Kidney epithelial cell (primary cell): Measurements from ENCODE around the gene STX18. TPM values are rescaled to one million over a fixed set of nuclear protein-coding genes. Genes with fewer than 3 reads are reported as not detected.
"Not testable (repeated sequence)": the region's sequence is repeated elsewhere in the genome, so short reads cannot be mapped to it uniquely, and the experiment has no call there.

ENCODE experiments used
- DNase-seq: peaks from one replicate; pipeline ENCODE4 v3.0.0-alpha.2; 2010; ENCODE audit warnings: low read depth
- H3K27me3 ChIP-seq: 2 replicates; pipeline ENCODE4 v1.6.0; 2011; ENCODE audit warnings: low read length; ENCODE audit not compliant: control insufficient read depth, insufficient read depth
- H3K36me3 ChIP-seq: 2 replicates; pipeline ENCODE4 v1.5.1; 2011; ENCODE audit warnings: low read length; ENCODE audit not compliant: control insufficient read depth, insufficient read depth
- H3K4me3 ChIP-seq: 2 replicates; pipeline ENCODE4 v1.5.1; 2011; ENCODE audit warnings: low read depth, mild to moderate bottlenecking, control low read depth, low read length
- total RNA-seq: library from RNA; depleted of rRNA; stranded (reverse); fragments of >200 nt; gene quantifications from 2 replicates; pipeline ENCODE4 v1.2.3, GENCODE V29; 2015
- TF ChIP-seq, protein P1 (sequence below): IDR thresholded peaks from 2 replicates; pipeline ENCODE4 v1.5.1; 2011; ENCODE audit warnings: mild to moderate bottlenecking, moderate library complexity, low read length, control low read depth, inconsistent platforms; ENCODE audit not compliant: insufficient read depth, poor library complexity, severe bottlenecking

Gene STX18
- total RNA-seq, 1 donor from 2014 or later = 39.7 TPM

DNA sequence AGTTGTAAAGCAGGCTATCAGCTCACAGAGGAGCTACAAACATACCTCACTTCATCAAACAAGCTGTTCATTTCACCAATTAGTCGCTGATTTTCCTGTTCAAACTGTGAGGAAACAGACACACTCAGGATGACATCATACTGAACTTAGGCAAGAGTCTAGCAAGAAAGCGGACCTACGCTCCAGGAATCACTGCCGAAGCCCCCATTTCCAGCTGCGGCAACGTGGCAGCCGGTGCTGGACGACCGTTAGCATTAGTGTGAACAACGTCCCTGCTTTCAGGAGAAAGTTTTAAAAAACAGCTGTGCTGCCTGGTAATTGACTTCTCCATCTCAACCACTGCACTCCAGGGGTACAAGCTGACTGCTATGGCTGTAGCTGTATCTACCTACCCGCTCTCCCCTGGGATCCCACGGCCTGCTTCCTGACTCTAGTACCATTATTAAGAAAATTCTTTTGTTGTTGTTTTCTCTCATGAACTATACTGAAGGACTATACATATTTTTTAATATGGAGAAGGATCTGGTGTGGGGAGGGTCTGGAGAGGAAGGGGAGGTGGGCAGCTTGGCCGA is 116.6 kb downstream of the STX18 start:
- H3K4me3 ChIP-seq = no peak overlapping the region
- no peak for DNase-seq
- TF ChIP-seq, protein P1, sequence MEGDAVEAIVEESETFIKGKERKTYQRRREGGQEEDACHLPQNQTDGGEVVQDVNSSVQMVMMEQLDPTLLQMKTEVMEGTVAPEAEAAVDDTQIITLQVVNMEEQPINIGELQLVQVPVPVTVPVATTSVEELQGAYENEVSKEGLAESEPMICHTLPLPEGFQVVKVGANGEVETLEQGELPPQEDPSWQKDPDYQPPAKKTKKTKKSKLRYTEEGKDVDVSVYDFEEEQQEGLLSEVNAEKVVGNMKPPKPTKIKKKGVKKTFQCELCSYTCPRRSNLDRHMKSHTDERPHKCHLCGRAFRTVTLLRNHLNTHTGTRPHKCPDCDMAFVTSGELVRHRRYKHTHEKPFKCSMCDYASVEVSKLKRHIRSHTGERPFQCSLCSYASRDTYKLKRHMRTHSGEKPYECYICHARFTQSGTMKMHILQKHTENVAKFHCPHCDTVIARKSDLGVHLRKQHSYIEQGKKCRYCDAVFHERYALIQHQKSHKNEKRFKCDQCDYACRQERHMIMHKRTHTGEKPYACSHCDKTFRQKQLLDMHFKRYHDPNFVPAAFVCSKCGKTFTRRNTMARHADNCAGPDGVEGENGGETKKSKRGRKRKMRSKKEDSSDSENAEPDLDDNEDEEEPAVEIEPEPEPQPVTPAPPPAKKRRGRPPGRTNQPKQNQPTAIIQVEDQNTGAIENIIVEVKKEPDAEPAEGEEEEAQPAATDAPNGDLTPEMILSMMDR = no peak
- H3K36me3 ChIP-seq = peaks cover 1% of the 10 kb centered on the region
- no peaks in the 10 kb centered on the region for H3K27me3 ChIP-seq

DNA sequence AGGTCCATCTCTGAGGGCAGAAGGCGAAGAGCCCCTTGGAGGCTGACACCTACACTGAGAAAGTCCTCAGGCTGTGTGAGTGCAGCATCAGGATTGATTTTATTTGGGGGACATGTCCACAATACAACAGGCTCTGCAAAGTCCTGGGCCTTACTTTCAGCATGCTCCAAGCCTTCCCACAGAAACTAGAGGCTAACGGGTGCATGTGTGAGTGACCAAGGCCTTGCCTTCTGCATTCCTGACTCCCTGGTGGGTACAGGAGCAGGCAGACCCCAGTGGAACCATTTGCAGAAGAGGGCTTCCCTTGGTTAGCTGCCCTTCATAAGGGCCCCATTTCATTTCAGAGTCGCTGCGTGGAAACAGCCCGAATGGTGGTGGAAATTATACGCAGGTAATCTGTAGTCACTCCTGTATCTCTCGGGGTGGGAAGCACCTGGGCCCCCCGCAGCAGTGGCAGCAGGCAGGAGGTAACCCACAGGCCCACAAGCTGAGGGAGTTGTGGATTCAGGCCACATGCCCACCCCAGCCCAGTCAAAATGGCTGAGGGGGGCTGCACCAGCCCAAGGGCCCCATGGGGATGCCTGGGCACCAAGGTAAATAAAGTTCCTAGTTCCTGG is 117.2 kb downstream of the STX18 start:
- H3K4me3 ChIP-seq = no peak overlapping the region
- H3K27me3 ChIP-seq = no peaks in the 10 kb centered on the region
- no peak for DNase-seq
- H3K36me3 ChIP-seq = peaks cover 2% of the 10 kb centered on the region
- TF ChIP-seq, protein P1 = no peak

DNA sequence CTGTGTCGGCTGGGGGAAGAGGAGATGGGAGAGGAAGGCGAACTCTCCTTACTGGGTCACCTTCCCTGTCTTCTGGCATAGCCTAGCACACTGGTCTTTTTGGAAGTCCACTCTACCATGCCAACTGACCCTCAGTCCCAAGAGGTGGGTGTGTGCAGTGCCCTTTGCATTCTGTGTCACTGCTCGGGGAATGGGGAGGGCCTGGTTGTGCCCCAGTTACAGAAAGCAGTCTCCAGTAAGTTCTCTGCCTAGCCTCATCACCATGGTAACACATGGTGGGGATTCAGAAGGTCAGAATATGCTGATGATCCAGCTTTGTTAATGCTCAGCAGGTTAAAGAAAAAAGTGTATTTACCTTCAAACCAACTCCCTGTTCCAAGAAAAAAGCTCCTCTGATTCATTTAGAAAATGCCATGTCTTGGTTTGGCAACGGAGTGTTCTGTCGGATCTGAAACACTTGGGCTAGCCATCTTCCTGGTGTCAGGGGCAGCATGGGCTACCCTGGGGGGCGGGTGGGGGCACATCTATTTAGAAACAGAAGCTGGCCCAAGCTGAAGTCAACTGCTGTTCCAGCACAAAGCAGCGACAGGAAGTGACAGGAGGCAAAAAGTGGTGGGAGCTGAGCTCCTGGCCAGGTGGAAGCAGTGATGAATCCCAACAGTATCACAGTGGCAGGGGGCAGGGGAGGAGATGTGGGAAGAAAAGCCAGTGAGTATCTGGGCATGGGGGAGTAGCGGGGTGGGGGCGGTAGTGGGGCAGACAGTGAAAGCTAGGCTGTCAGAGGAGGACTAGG is 117.9 kb downstream of the STX18 start:
- H3K36me3 ChIP-seq = peaks cover 2% of the 10 kb centered on the region
- no peaks in the 10 kb centered on the region for H3K27me3 ChIP-seq
- H3K4me3 ChIP-seq = no peak overlapping the region
- TF ChIP-seq, protein P1 = no peak
- DNase-seq = no peak

DNA sequence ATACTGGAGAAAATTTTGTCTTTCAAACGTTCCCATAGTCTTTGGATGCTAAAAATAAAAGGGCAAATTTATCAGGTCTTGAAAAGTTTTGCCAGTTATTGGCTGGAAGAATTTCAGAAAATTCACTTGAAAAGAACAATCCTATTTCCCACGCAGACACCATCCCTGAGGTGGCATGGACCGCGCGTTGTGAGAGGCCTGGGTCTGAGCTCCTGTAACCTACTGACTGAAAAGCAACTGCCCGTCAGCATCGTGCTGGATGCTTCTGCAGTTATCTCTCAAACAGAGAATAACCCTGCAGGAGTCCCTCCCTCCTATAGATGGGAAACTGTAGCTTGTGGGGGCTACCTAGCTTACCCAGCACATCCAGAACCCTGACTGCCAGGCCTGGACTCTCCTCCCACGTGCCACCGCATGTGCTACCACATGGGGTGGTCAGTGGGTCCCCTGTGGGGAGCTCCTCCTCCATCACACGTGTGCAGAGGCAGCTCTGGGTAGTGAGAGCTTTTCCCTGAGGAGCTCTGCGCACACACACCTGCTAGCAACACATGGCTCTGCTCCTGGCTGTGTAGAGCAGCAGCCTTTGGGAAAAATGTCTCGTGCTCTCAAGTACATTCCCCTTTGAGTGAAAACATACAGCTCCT is 118.9 kb downstream of the STX18 start:
- Histone ChIP-seq H3K4me3 (no peak overlapping the region), H3K27me3 (no peaks in the 10 kb centered on the region), H3K36me3 (peaks cover 2% of the 10 kb centered on the region)
- TF ChIP-seq, protein P1 = no peak
- DNase-seq = no peak

DNA sequence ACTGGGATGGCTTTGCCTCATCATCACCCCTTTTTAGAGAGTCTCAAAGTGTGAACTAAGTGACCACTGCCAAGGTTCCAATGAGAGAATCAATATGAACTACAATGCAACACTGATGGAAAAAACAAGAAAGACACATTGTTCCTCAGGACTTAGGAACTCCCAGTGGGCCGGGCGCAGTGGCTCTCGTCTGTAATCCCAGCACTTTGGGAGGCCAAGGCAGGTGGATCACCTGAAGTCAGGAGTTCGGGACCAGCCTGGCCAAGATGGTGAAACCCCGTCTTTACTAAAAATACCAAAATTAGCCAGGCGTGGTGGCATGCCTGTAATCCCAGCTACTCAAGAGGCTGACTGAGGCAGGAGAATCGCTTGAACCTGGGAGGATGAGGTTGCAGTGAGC is 119.7 kb downstream of the STX18 start:
- not testable (repeated sequence) for DNase-seq, H3K36me3 ChIP-seq, H3K4me3 ChIP-seq, H3K27me3 ChIP-seq

DNA sequence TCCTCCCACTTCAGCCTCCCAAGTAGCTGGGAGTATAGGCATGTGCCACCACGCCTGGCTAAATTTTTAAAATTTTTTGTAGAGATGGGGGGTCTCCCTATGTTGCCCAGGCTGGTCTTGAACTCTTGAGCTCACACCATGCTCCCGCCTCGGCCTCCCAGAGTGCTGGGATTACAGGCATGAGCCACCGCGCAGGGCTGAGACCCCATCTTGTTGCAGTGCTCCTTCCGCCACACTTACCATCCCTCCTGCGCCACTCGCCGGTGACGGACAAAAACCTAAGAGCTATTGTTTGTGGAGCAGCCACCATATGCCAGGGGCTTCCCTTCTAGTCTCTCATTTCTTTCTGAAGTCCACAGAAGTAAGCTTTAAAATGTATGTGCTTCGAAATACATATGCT is 120.5 kb downstream of the STX18 start:
- H3K36me3 ChIP-seq = peaks cover 2% of the 10 kb centered on the region
- TF ChIP-seq, protein P1 = no peak
- no peaks in the 10 kb centered on the region for H3K27me3 ChIP-seq
- DNase-seq = no peak
- H3K4me3 ChIP-seq = no peak overlapping the region
